H9 (cell line): ENCODE measurements around the gene HDGFL1. TPM values are rescaled to one million over a fixed set of nuclear protein-coding genes. Genes with fewer than 3 reads are reported as not detected.

Experiments used
- DNase-seq: peaks from one replicate; pipeline ENCODE4 v3.0.0-alpha.2; 2017
- H2AFZ ChIP-seq: one replicate; pipeline ENCODE4 v1.6.1; 2013; ENCODE audit warnings: mild to moderate bottlenecking, low read length, control low read depth, moderate library complexity
- H2AK5ac ChIP-seq: 2 replicates; pipeline ENCODE4 v1.6.1; 2013; ENCODE audit warnings: low read length, control low read depth, mixed read lengths; ENCODE audit not compliant: insufficient read length
- H2BK120ac ChIP-seq: one replicate; pipeline ENCODE4 v1.6.1; 2013; ENCODE audit warnings: low read depth, mild to moderate bottlenecking, low read length, control low read depth, inconsistent platforms; ENCODE audit not compliant: poor library complexity, severe bottlenecking
- H2BK12ac ChIP-seq: 2 replicates; pipeline ENCODE4 v1.6.1; 2013; ENCODE audit warnings: low read length, control low read depth, mixed read lengths, low read depth; ENCODE audit not compliant: insufficient read length
- H2BK15ac ChIP-seq: 2 replicates; pipeline ENCODE4 v1.6.1; 2013; ENCODE audit warnings: low read depth, low read length, control low read depth
- H2BK20ac ChIP-seq: one replicate; pipeline ENCODE4 v1.6.1; 2013; ENCODE audit warnings: low read depth, mild to moderate bottlenecking, low read length, control low read depth, inconsistent platforms; ENCODE audit not compliant: poor library complexity, severe bottlenecking
- H2BK5ac ChIP-seq: 2 replicates; pipeline ENCODE4 v1.6.1; 2013; ENCODE audit warnings: low read length, control low read depth, mixed read lengths; ENCODE audit not compliant: insufficient read length
- H3K14ac ChIP-seq: 2 replicates; pipeline ENCODE4 v1.6.1; 2013; ENCODE audit warnings: low read length, control low read depth; ENCODE audit not compliant: insufficient read depth
- H3K18ac ChIP-seq: 2 replicates; pipeline ENCODE4 v1.6.1; 2013; ENCODE audit warnings: low read depth, mild to moderate bottlenecking, mixed read lengths, low read length, control low read depth; ENCODE audit not compliant: insufficient read length
- H3K23ac ChIP-seq: 2 replicates; pipeline ENCODE4 v1.6.1; 2013; ENCODE audit warnings: low read length, control low read depth, mixed read lengths, low read depth; ENCODE audit not compliant: insufficient read length
- H3K23me2 ChIP-seq: 2 replicates; pipeline ENCODE4 v1.6.1; 2013; ENCODE audit warnings: low read depth, mild to moderate bottlenecking, mixed read lengths, low read length, control low read depth; ENCODE audit not compliant: insufficient read length, poor library complexity, severe bottlenecking
- H3K27ac ChIP-seq: 2 replicates; pipeline ENCODE4 v1.5.1; 2013; ENCODE audit warnings: low read length, control low read depth, mixed read lengths, low read depth; ENCODE audit not compliant: insufficient read length
- H3K27me3 ChIP-seq: 2 replicates; pipeline ENCODE4 v1.6.1; 2013; ENCODE audit warnings: low read length, control low read depth, inconsistent platforms; ENCODE audit not compliant: insufficient read depth
- H3K4ac ChIP-seq: 2 replicates; pipeline ENCODE4 v1.6.1; 2013; ENCODE audit warnings: low read depth, mild to moderate bottlenecking, control low read depth, inconsistent platforms, low read length, moderate library complexity
- H3K4me1 ChIP-seq: 2 replicates; pipeline ENCODE4 v1.6.1; 2013; ENCODE audit warnings: low read length, control low read depth, inconsistent platforms; ENCODE audit not compliant: insufficient read depth
- H3K4me2 ChIP-seq: 2 replicates; pipeline ENCODE4 v1.6.1; 2013; ENCODE audit warnings: low read length, control low read depth, mixed read lengths; ENCODE audit not compliant: insufficient read length, insufficient read depth
- H3K56ac ChIP-seq: 2 replicates; pipeline ENCODE4 v1.6.1; 2013; ENCODE audit warnings: low read depth, mild to moderate bottlenecking, mixed read lengths, low read length, control low read depth; ENCODE audit not compliant: insufficient read length
- H3K79me1 ChIP-seq: 2 replicates; pipeline ENCODE4 v1.6.1; 2013; ENCODE audit warnings: low read depth, mild to moderate bottlenecking, moderate library complexity, low read length, control low read depth, inconsistent platforms; ENCODE audit not compliant: insufficient read depth, poor library complexity, severe bottlenecking
- H3K79me2 ChIP-seq: 2 replicates; pipeline ENCODE4 v1.6.1; 2013; ENCODE audit warnings: low read length, control low read depth, inconsistent platforms; ENCODE audit not compliant: insufficient read depth
- H3K9ac ChIP-seq: 2 replicates; pipeline ENCODE4 v1.6.1; 2013; ENCODE audit warnings: low read length, control low read depth, mixed read lengths; ENCODE audit not compliant: insufficient read length; ENCODE audit errors: extremely low read depth
- H3K9me3 ChIP-seq: one replicate; pipeline ENCODE4 v1.6.1; 2013; ENCODE audit warnings: low read depth, low read length, inconsistent platforms; ENCODE audit not compliant: control insufficient read depth
- H3T11ph ChIP-seq: one replicate; pipeline ENCODE4 v1.6.1; 2013; ENCODE audit warnings: mild to moderate bottlenecking, low read length, control low read depth, inconsistent platforms
- H4K20me1 ChIP-seq: one replicate; pipeline ENCODE4 v1.6.1; 2013; ENCODE audit not compliant: control insufficient read depth, insufficient read length, insufficient read depth
- H4K5ac ChIP-seq: 2 replicates; pipeline ENCODE4 v1.6.1; 2013; ENCODE audit warnings: low read depth, mild to moderate bottlenecking, mixed read lengths, low read length, control low read depth; ENCODE audit not compliant: insufficient read length
- H4K8ac ChIP-seq: replicated peaks from 2 replicates; pipeline ENCODE4 v1.6.1; 2013; ENCODE audit warnings: low read length, control low read depth, mixed read lengths, low read depth; ENCODE audit not compliant: insufficient read length
- H4K91ac ChIP-seq: 2 replicates; pipeline ENCODE4 v1.6.1; 2013; ENCODE audit warnings: low read depth, mild to moderate bottlenecking, moderate library complexity, mixed read lengths, low read length, control low read depth; ENCODE audit not compliant: insufficient read length
- H3K27ac Mint-ChIP-seq, 3 experiments: 2 replicates in 2 of 3; 3 replicates in 1 of 3; pipeline ENCODE4 v1.8.0; 2020 to 2021; ENCODE audit warnings: mixed read lengths in 3 of 3, mild to moderate bottlenecking in 1 of 3, moderate library complexity in 1 of 3
- H3K27me3 Mint-ChIP-seq: 2 replicates; pipeline ENCODE4 v1.8.0; 2021; ENCODE audit warnings: low read depth, mild to moderate bottlenecking, moderate library complexity, mixed read lengths
- H3K36me3 Mint-ChIP-seq, 3 experiments: 2 replicates in 2 of 3; 3 replicates in 1 of 3; pipeline ENCODE4 v1.8.0; 2020 to 2021; ENCODE audit warnings: low read depth in 3 of 3, mixed read lengths in 3 of 3; ENCODE audit not compliant: insufficient read depth in 1 of 3
- H3K4me1 Mint-ChIP-seq, 2 experiments: 2 replicates each; pipeline ENCODE4 v1.8.0; 2020; ENCODE audit warnings: mixed read lengths in 2 of 2
- H3K4me3 Mint-ChIP-seq, 2 experiments: 2 replicates in 1 of 2; 3 replicates in 1 of 2; pipeline ENCODE4 v1.8.0; 2020 to 2021; ENCODE audit warnings: mild to moderate bottlenecking in 2 of 2, mixed read lengths in 2 of 2, moderate library complexity in 1 of 2
- H3K9me3 Mint-ChIP-seq, 2 experiments: 2 replicates in 1 of 2; 3 replicates in 1 of 2; pipeline ENCODE4 v1.8.0; 2020; ENCODE audit warnings: mild to moderate bottlenecking in 2 of 2, mixed read lengths in 2 of 2, moderate library complexity in 1 of 2
- CTCF ChIP-seq: fragments of 200-600 bp; sonication (generic); conservative IDR thresholded peaks from 3 replicates; pipeline ENCODE4 v1.8.0; 2021; ENCODE audit warnings: antibody characterized with exemption, mild to moderate bottlenecking
- WGBS: extraction: QIAGEN DNeasy Blood & Tissue Kit; methylation state at CpG from one replicate; pipeline ENCODE4 v1.1.7; 2013; ENCODE audit warnings: missing lambda C conversion rate, low lambda C conversion rate, mixed read lengths; ENCODE audit not compliant: insufficient read length; ENCODE audit errors: extremely low coverage; 5-methylcytosine and 5-hydroxymethylcytosine counted together
- total RNA-seq: library from RNA; stranded (reverse); gene quantifications from 2 replicates; pipeline ENCODE4 v1.2.1, GENCODE V29; 2021

Gene HDGFL1
- total RNA-seq, 1 experiment from 2014 or later = not detected

DNA sequence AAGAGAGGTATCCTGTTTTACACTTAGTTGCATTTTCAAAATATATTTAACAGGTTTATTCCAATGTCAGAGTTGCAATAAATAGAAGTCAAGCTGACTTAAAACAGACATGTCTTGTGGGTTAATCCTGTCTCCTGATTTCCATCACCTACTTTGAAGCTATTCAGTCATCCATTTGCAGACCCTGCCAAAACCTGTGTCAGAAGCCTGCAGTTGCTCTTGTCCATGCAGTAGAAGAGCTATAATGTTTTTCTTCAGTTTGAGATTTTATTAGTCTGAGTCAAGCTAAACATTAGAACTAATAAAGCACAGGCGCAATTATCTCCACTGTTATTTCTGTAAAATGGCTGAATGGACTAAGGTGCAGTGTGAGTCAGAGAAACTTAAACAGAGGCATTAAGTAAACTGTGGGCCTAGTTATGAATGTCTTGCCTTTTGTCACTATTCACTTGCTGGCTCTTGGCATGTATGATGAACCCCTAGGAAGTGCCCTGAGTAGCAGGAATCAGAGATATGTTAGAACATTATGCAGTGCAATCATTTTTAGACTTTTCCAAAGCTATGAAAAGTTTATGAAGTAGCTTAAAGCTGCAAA lies 11.0 kb upstream of the HDGFL1 start:
- H3K36me3 Mint-ChIP-seq = no peaks in the 10 kb centered on the region
- H4K91ac ChIP-seq = no peak overlapping the region
- no peaks in the 10 kb centered on the region for H3K79me1 ChIP-seq
- H3T11ph ChIP-seq = no peak overlapping the region
- H3K27ac Mint-ChIP-seq = no peak overlapping the region
- H3K23me2 ChIP-seq = no peaks in the 10 kb centered on the region
- H3K27ac ChIP-seq = no peak overlapping the region
- H3K23ac ChIP-seq = no peak overlapping the region
- DNase-seq = no peak
- no peak overlapping the region for H3K4ac ChIP-seq
- no peaks in the 10 kb centered on the region for H3K27me3 Mint-ChIP-seq
- H4K8ac ChIP-seq = no peak overlapping the region
- H2AK5ac ChIP-seq = no peak overlapping the region
- no peak overlapping the region for H3K9ac ChIP-seq
- H3K9me3 ChIP-seq = no peaks in the 10 kb centered on the region
- no peaks in the 10 kb centered on the region for H3K4me1 Mint-ChIP-seq
- no peak overlapping the region for H2BK20ac ChIP-seq
- H3K9me3 Mint-ChIP-seq = no peaks in the 10 kb centered on the region; a peak in 1 of 5 replicates
- no peak overlapping the region for H2BK12ac ChIP-seq
- H3K14ac ChIP-seq = no peak overlapping the region
- H3K4me1 ChIP-seq = no peaks in the 10 kb centered on the region
- H3K27me3 ChIP-seq = no peaks in the 10 kb centered on the region
- TF ChIP-seq CTCF = no peak
- no peak overlapping the region for H2BK120ac ChIP-seq
- no peak overlapping the region for H2BK5ac ChIP-seq
- H2AFZ ChIP-seq = no peak overlapping the region
- H3K56ac ChIP-seq = no peak overlapping the region
- H4K20me1 ChIP-seq = no peaks in the 10 kb centered on the region
- H3K79me2 ChIP-seq = no peaks in the 10 kb centered on the region
- H2BK15ac ChIP-seq = no peak overlapping the region
- H3K4me2 ChIP-seq = no peak overlapping the region
- no peak overlapping the region for H3K18ac ChIP-seq
- no peak overlapping the region for H4K5ac ChIP-seq
- WGBS = no CpG with 5 or more reads among the region's 1 CpG
- H3K4me3 Mint-ChIP-seq = no peak overlapping the region
